HG03095 (cell line): ENCODE data around the gene PHACTR3.

Source experiments
- ATAC-seq: cut with Tn5 transposase; IDR thresholded peaks from one replicate; pipeline ENCODE4 v1.9.1; 2021; ENCODE audit warnings: moderate library complexity; ENCODE audit not compliant: unreplicated experiment

PHACTR3 gene

GRCh38 chr20:59774204-59774641 lies 169.9 kb downstream of the PHACTR3 start:
- no peak for ATAC-seq

DNA sequence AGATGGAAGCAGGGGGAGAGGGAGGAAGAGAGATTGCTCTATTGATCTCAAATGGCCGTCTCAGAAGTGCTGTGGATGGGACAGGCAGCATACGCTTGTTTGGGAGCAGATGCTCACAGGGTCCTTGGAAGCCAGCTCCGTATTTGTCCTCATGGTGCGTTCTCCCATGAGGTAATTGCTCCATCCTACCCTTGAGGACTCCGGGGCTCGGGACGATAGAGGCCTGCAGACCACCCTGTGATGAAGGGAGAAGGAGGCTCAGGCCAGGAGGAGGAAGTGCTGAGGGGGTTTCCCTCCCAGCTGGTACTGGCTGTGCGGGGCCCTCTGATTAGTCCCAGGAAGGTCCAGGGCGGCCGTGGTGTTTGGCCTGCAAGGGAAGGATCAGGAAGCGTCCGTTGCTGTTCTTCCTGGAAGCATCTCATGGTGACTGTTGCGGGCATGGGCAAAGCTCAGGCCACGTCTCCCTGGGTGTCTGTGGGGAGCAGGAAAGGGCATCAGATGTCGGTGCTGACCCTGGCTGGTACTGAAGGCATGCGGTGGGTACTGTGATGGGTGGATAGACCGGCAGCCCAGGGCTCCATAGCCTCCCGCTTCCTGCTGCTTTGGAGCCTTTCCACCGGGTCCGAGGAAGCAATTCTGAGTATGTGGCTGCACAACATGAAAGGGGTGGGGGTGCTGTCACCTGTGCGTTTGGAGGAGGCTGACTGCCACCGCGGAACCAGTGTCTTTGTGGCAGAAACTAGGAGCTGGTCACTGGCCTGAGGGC lies 170.8 kb downstream of the PHACTR3 start:
- ATAC-seq: no peak

- no peak for ATAC-seq
Observed at GRCh38 chr20:59775687-59776055, 171.3 kb downstream of the PHACTR3 start.

DNA sequence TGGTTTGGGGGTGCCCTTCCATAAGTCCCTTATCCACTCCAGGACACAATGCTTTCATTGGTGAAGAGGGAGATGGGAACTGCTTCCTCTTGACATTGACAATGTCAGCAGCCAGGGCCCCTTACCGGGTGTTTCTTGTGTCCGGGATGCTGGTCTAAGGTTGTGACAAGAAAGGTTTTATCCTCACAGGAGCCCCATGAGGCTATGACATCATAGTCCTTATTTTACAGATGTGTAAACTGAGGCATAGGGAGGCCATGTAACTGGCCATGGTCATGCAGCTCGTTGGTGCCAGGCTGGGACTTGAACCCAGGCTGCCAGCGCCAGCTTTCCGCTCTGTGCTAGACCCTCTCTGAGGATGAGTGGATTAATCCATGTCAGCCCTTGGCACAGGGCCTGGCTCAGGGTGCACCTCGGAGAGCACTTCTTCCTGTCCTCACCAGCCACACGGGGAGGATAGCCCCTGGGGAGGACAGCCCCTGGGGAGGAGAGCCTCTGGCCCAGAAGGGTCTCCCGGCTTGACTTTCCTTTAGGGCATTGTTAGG lies 171.8 kb downstream of the PHACTR3 start:
- no peak for ATAC-seq

DNA sequence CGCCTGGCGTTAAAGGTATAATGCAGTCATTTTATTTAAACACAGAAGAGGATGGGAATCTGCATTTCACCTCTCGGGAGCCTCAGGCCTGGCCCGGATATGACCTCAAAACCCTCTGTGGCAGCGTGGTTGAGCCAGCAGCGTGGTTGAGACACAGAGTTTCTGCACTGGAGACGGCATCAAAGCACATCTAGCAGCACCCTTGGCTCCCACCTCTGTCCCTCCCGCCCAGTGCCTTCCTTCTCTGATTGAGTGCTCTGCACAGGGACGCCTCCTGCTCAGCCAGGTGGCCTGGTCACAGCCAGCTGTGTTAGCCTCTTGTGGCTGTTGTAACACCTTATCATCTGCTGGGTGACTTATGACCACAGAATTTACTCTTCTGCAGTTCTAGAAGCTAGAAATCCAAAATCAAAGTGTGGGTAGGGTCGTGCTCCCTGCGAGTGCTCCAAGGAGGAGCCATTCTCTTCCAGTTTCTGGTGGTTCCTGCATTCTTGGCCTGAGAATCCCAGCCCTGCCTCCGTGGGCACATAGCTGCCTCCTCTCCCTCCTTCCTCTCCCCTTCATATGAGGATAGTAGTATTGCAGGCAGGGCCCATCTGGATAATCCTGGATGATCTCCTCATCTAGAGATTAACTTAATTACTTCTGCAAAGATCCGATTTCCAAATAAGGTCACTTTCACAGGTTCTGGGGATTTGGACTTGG lies 172.4 kb downstream of the PHACTR3 start:
- no peak for ATAC-seq

DNA sequence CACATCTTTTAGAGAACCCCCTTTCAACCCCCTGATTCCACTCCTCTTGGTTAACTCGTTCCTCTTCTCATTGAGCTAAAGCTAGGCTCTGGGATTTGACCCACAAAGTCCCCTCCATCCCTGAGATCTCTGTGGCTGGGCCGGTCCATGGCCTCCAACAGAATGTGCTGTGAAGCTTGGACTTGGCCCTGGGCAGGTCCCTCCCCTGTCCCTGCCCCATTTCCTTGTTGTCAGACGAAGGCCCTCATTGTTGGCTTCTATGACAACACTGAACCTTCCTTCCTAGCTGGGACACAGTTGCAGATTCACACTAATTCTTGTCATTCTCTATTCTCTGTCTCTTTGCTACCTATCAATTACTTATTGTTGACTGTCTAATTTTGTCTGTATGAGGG lies 173.0 kb downstream of the PHACTR3 start:
- no peak for ATAC-seq

DNA sequence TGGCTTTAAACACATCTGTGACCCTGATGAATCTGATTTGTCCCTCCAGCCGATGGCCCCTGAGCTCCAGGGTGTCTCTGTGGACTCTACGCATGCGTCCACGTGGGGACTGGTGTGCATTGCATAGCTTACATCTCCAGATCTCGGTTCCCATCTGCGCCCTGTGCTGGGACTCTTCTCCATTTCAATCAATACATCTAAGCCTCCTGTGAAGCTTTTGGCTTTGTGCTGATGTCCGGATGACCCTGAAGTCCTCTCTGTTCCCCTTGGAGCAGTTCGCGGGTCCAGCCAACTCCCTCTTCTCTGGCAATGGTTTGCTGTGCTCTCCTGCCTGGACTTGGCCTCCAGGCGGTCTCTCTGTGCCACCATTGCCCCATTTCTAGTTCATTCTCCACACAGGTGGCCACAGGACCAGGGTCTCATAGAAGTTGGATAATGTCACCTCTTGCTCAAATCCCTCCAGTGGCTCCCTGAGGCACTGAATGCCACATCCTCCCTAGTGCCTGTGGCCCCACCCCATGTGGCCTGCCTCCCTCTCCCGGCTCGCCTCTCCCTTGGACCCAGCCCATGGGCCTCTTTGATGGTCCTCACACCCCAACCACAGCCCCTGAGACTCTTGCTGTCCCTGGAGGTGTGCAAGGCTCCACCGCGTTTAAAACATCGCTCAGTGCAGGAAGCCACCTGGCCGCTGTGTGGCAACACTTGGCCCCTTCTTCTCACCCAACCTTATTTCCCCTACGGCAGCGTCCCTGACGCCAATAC lies 173.7 kb downstream of the PHACTR3 start:
- ATAC-seq: no peak

GRCh38 chr20:59778615-59779200 lies 174.4 kb downstream of the PHACTR3 start:
- no peak for ATAC-seq

- no peak for ATAC-seq
Observed at GRCh38 chr20:59779656-59780380, 175.5 kb downstream of the PHACTR3 start.

DNA sequence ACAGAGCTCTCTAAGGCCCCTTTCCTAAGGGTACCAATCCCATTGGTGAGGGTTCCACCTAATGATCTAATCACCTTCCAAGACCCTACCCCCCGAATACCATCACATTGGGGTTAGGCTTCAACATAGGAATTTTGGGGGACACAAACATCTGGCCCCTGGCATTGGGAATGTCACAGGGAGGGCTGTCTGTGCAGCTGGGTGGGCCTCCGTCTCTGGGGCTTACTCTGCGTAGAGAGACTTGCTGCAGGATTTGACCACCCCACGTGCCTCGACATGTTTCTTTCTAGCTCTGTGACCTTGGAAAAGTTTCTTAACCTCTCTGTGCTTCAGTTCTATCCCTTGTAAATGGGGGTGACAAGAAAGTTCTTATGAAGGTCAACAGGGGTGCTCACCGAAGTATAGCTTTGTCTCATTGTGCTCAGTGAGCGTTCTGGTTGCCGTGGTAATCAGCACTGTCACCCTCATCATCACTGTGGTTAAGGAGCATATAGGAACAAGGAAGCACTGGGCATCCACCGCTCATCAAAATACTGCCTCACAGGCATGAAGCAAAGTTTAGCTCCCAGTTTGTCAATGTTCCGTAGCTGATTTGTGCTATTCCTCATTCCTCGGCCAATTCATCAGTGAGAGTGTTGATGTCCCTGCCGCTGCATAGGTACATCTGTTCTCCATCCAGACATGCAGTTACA lies 176.3 kb downstream of the PHACTR3 start:
- no peak for ATAC-seq

DNA sequence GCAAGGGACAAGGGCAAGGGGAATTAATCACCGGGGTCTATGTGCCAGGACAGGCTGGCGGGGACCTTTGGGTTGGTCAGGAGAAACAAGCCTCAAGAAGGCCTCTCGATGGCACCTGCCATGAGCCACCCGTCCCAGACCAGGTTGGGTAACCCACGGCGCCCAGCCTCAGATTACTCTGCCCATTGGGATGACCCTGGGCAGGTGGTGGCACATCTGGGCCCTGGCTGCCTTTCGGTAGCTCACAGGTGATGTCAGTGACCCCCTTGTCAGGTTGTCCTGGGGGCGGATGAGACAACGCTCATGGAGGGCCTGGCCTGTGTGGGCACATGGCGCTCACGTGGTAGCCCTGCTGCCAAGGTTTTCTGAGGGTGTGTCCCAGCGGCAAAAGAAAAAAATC lies 176.9 kb downstream of the PHACTR3 start:
- no peak for ATAC-seq

GRCh38 chr20:59782986-59783640 lies 178.8 kb downstream of the PHACTR3 start:
- no peak for ATAC-seq

DNA sequence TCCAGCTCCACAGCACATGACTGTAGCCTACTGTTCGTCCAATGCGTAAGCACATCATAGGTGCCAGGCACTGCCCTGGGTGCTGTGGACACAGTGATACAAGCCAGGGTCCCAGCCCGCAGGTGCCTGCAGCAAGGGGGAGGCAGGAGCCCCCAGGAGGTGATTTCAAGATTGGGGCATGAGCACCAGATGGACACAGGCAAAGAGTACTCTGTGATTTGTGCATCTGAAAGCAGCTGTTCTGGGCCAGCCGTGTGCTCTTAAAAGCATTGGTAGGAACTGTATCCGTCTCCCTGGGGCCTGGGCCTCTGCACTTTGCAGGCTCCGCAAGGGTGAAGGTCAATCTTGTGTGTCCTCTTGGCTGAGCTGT lies 179.3 kb downstream of the PHACTR3 start:
- no peak for ATAC-seq

DNA sequence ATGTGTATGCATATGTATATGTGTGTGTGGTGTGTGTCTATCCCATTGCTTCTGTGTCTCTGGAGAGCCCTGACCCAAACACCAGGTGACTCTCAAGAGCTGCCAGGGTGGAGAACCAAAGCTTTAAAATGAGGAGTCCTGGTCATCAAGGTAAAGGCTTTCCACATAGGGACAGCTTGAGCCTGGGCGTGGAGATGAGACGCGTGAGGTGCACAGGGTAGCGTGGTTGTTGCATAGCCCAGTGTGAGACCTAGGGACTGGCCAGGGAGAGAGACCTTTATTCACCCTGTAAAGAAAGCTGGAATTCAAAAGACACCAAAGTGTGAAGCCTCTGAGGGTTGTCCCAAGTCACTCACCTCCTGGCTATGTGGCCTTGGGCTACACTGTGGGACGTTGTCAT lies 180.0 kb downstream of the PHACTR3 start:
- ATAC-seq: no peak

DNA sequence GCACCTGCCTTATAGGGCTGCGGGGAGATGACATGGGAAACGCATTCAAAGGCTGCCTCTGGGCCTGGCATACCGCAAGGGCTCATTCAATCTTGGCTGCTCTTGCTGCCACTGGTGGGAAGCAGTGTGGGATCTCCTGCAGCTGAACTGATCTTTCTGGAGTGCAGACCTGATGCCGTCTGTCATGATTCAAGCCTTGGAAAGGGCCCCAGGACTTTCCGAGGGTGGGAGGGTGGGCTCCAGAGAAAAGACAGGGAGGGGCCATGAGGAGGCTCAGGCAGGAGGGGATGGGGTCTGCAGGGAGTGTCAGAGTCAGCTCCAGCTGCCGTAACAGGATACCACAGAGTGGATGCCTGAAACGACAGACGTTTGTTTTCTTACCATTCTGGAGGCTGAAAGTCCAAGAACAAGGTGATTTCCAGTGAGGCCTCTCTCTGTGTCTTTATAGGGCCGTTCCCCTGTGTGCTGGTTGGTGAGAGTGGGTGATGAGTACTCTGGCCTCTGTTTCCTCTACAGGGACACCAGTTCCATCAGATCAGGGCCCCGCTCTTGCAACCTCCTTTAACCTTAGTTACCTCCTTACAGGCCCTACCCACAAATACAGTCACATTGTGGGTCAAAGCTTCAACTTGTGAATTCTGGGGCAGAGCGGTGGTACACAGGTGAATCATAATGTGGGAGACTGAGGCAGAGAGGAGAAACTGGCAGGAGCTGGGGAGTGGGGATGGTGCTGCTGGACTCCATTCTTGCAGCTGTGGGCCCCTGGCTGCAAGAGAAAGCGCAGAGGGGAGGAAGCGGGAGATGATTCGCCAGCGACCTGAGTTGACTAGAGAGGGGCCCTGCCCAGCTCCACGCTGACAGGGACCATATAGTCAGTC lies 180.7 kb downstream of the PHACTR3 start:
- no peak for ATAC-seq

GRCh38 chr20:59785669-59785959 lies 181.3 kb downstream of the PHACTR3 start:
- ATAC-seq: no peak

- ATAC-seq: no peak
Observed at GRCh38 chr20:59785986-59786795, 181.9 kb downstream of the PHACTR3 start.
